ENCODE results near the gene LIPH. TPM values are rescaled to one million over a fixed set of nuclear protein-coding genes. Genes with fewer than 3 reads are reported as not detected.

The LIPH gene
- total and polyA plus RNA-seq, 2 of the 8 experiments (the other 6 are each of a cell fraction or from before 2014, with no cell fraction given), result 0.08 TPM; not detected in 1

- no peaks in the 10 kb centered on the region for H3K4me1 ChIP-seq (replicated peaks in 1 of 4; ENCODE audit: control insufficient read depth in 3 of 4, insufficient read depth in 4 of 4, low read length in 3 of 4)
- H3K4me3 ChIP-seq (ENCODE audit: extremely low read depth in 1 of 4, insufficient read depth in 2 of 4, low read depth in 3 of 4, low read length in 4 of 4), result no peak overlapping the region
- H2BK120ac ChIP-seq (replicated peaks; ENCODE audit: low read depth, low read length), result no peak overlapping the region
- DNase-seq (ENCODE audit: low read depth in 1 of 2, low spot score in 2 of 2), result no peak
- no peaks in the 10 kb centered on the region for H3K23me2 ChIP-seq (ENCODE audit: low read depth, low read length)
- H4K20me1 ChIP-seq (replicated peaks in 1 of 2; ENCODE audit: control insufficient read depth in 1 of 2, insufficient read depth in 2 of 2, low read length in 2 of 2), result no peaks in the 10 kb centered on the region
- H3K9me3 ChIP-seq (ENCODE audit: insufficient read depth in 2 of 2, low read depth in 1 of 2, low read length in 1 of 2), result no peaks in the 10 kb centered on the region
- H3K4me2 ChIP-seq (ENCODE audit: insufficient read depth in 1 of 2, low read depth in 2 of 2, low read length in 2 of 2), result no peak overlapping the region
- no peak for FAIRE-seq
- H3K9ac ChIP-seq (replicated peaks in 1 of 4; ENCODE audit: extremely low read depth in 1 of 4, low read depth in 3 of 4, low read length in 3 of 4), result no peak overlapping the region
- no peak overlapping the region for H2BK12ac ChIP-seq (ENCODE audit: low read depth, low read length)
- H2BK15ac ChIP-seq (ENCODE audit: low read length), result no peak overlapping the region
- no peak overlapping the region for H4K8ac ChIP-seq (ENCODE audit: extremely low read depth, insufficient read depth, low read length)
- H3K23ac ChIP-seq (ENCODE audit: insufficient read length), result no peak overlapping the region
- POLR2A ChIA-PET (ENCODE audit: partially characterized antibody), result no interaction called here
- H2BK5ac ChIP-seq (ENCODE audit: low read depth, low read length), result no peak overlapping the region
- H3K14ac ChIP-seq (ENCODE audit: insufficient read length), result no peak overlapping the region
- H3K36me3 ChIP-seq (ENCODE audit: control insufficient read depth in 2 of 4, insufficient read depth in 4 of 4, low read length in 3 of 4), result no peaks in the 10 kb centered on the region
- CTCF ChIA-PET (ENCODE audit: partially characterized antibody), result no interaction called here
- H3K27ac ChIP-seq (ENCODE audit: low read depth, low read length), result no peak overlapping the region
- H3K27me3 ChIP-seq (replicated peaks in 1 of 4; ENCODE audit: control insufficient read depth in 3 of 4, extremely low read depth in 1 of 4, insufficient read depth in 3 of 4, low read length in 3 of 4), result no peaks in the 10 kb centered on the region
- no peak overlapping the region for H4K91ac ChIP-seq (replicated peaks; ENCODE audit: insufficient read length, low read length)
- H2BK20ac ChIP-seq (ENCODE audit: low read length), result no peak overlapping the region
- no peak for TF ChIP-seq RXRA (IDR thresholded peaks at IDR 0.05; ENCODE audit: insufficient read depth, low read depth, low read length)
- no peak for TF ChIP-seq SP4 (IDR thresholded peaks at IDR 0.05; ENCODE audit: low read length)
- TF ChIP-seq EP300 (IDR thresholded peaks at IDR 0.05; ENCODE audit: borderline replicate concordance in 1 of 2, low read depth in 2 of 2, low read length in 2 of 2), result no peak
- TF ChIP-seq ASH2L (IDR thresholded peaks at IDR 0.05; ENCODE audit: low read length), result no peak
- TF ChIP-seq RBBP5 (IDR thresholded peaks at IDR 0.05; ENCODE audit: borderline replicate concordance, low read depth, low read length), result no peak
- no peak for TF ChIP-seq PHF8 (conservative IDR thresholded peaks at IDR 0.05; ENCODE audit: low read depth, low read length)
- no peak for TF ChIP-seq GABPA (IDR thresholded peaks at IDR 0.05; ENCODE audit: borderline replicate concordance, insufficient read depth, low read length)
- no peak for TF ChIP-seq ZNF274 (IDR thresholded peaks at IDR 0.05; ENCODE audit: borderline replicate concordance, extremely low read depth, low read length)
- TF ChIP-seq, protein P1, sequence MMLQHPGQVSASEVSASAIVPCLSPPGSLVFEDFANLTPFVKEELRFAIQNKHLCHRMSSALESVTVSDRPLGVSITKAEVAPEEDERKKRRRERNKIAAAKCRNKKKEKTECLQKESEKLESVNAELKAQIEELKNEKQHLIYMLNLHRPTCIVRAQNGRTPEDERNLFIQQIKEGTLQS (IDR thresholded peaks at IDR 0.05; ENCODE audit: insufficient read depth, low read depth, low read length), result no peak
- no peak for TF ChIP-seq CHD2 (IDR thresholded peaks at IDR 0.05; ENCODE audit: low read length)
- TF ChIP-seq, protein P2, sequence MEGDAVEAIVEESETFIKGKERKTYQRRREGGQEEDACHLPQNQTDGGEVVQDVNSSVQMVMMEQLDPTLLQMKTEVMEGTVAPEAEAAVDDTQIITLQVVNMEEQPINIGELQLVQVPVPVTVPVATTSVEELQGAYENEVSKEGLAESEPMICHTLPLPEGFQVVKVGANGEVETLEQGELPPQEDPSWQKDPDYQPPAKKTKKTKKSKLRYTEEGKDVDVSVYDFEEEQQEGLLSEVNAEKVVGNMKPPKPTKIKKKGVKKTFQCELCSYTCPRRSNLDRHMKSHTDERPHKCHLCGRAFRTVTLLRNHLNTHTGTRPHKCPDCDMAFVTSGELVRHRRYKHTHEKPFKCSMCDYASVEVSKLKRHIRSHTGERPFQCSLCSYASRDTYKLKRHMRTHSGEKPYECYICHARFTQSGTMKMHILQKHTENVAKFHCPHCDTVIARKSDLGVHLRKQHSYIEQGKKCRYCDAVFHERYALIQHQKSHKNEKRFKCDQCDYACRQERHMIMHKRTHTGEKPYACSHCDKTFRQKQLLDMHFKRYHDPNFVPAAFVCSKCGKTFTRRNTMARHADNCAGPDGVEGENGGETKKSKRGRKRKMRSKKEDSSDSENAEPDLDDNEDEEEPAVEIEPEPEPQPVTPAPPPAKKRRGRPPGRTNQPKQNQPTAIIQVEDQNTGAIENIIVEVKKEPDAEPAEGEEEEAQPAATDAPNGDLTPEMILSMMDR (IDR thresholded peaks at IDR 0.05; ENCODE audit: control extremely low read depth in 1 of 3, insufficient read depth in 1 of 3, low read depth in 1 of 3, low read length in 3 of 3), result no peak
- no peak overlapping the region for H3K56ac ChIP-seq (replicated peaks; ENCODE audit: insufficient read length, low read depth, low read length)
- WGBS, 2 experiments (ENCODE audit: extremely low coverage in 1 of 2, insufficient coverage in 1 of 2, insufficient read length in 1 of 2, insufficient replicate concordance in 2 of 2, low coverage in 1 of 2, low lambda C conversion rate in 2 of 2, missing lambda C conversion rate in 1 of 2), result 86% methylated on average over 7 of the region's 7 CpGs; no CpG with 5 or more reads in 1 of the 2 experiments
- H3K79me1 ChIP-seq (ENCODE audit: low read depth, low read length), result no peaks in the 10 kb centered on the region
- H4K5ac ChIP-seq (ENCODE audit: insufficient read length, low read depth, low read length), result no peak overlapping the region
- no peak overlapping the region for H3K4ac ChIP-seq (replicated peaks; ENCODE audit: insufficient read length, low read depth, low read length)
- no peak overlapping the region for H3K18ac ChIP-seq (ENCODE audit: extremely low read depth, low read length)
- H3K79me2 ChIP-seq (ENCODE audit: control insufficient read depth in 1 of 2, insufficient read depth in 2 of 2, low read length in 2 of 2), result no peaks in the 10 kb centered on the region
- H2AFZ ChIP-seq (ENCODE audit: low read length), result no peak overlapping the region
- H2AK5ac ChIP-seq (ENCODE audit: low read depth, low read length), result no peak overlapping the region
Measured at GRCh38 chr3:185540695-185541094, 11.7 kb downstream of the LIPH start.

All from H1 (cell line).